A673 (cell line): ENCODE data around the gene TMEM163. TPM values are rescaled to one million over a fixed set of nuclear protein-coding genes. Genes with fewer than 3 reads are reported as not detected.

Experiments
- BruUV-seq: library from RNA; stranded (reverse); fragments of 400-500 nt; replicated peaks from 2 replicates; lab custom pipeline; 2021; lab: Mats Ljungman, UMichigan
- CTCF ChIA-PET: fragments of 300-600 bp; sonication (Branson Sonifier 250); formaldehyde crosslinking; loops from one replicate; lab custom pipeline; 2022; ENCODE audit warnings: antibody characterized with exemption; lab: Charles Lee
- POLR2A ChIA-PET: fragments of 300-600 bp; sonication (Branson Sonifier 250); formaldehyde crosslinking; loops from one replicate; lab custom pipeline; 2022; ENCODE audit warnings: antibody characterized with exemption; ENCODE audit not compliant: low non-redundant PET; lab: Charles Lee
- DNase-seq: peaks from one replicate; pipeline ENCODE4 v3.0.0-alpha.2; 2015; ENCODE audit warnings: low spot score
- H3K27ac ChIP-seq: fragments of 200-600 bp; sonication (generic); 2 replicates; pipeline ENCODE4 v1.5.1; 2016; ENCODE audit warnings: mixed run types, low read depth, mild to moderate bottlenecking, mixed read lengths, antibody characterized with exemption, low read length; ENCODE audit not compliant: poor library complexity, severe bottlenecking
- H3K27me3 ChIP-seq: fragments of 200-600 bp; sonication (generic); replicated peaks from 2 replicates; pipeline ENCODE4 v1.6.1; 2017; ENCODE audit warnings: mixed run types, low read depth, mild to moderate bottlenecking, mixed read lengths, antibody characterized with exemption, low read length; ENCODE audit not compliant: insufficient read depth, poor library complexity
- H3K36me3 ChIP-seq: fragments of 200-600 bp; sonication (generic); 2 replicates; pipeline ENCODE4 v1.6.1; 2016; ENCODE audit warnings: mixed run types, mild to moderate bottlenecking, mixed read lengths, antibody characterized with exemption, low read length; ENCODE audit not compliant: insufficient read depth, poor library complexity, severe bottlenecking
- H3K4me1 ChIP-seq: fragments of 200-600 bp; sonication (generic); 2 replicates; pipeline ENCODE4 v1.6.1; 2017; ENCODE audit warnings: mixed run types, mild to moderate bottlenecking, mixed read lengths, antibody characterized with exemption, low read length; ENCODE audit not compliant: insufficient read depth, poor library complexity, severe bottlenecking
- H3K4me3 ChIP-seq: fragments of 200-600 bp; sonication (generic); 2 replicates; pipeline ENCODE4 v1.5.1; 2016; ENCODE audit warnings: low read depth, mixed run types, mild to moderate bottlenecking, mixed read lengths, low read length; ENCODE audit not compliant: poor library complexity, severe bottlenecking
- H3K9me3 ChIP-seq: fragments of 200-600 bp; sonication (generic); 2 replicates; pipeline ENCODE4 v1.6.1; 2016; ENCODE audit warnings: mixed run types, low read depth, mild to moderate bottlenecking, mixed read lengths, antibody characterized with exemption, low read length; ENCODE audit not compliant: poor library complexity, severe bottlenecking
- EZH2 ChIP-seq: fragments of 200-600 bp; sonication (generic); IDR thresholded peaks from 2 replicates; pipeline ENCODE4 v1.6.1; 2017; ENCODE audit warnings: borderline replicate concordance, low read depth, mild to moderate bottlenecking, mixed read lengths, antibody characterized with exemption, low read length; ENCODE audit not compliant: poor library complexity, severe bottlenecking
- intact Hi-C: fragments of 100-400 bp; cut with micrococcal nuclease; formaldehyde crosslinking; loops from one replicate; pipeline ENCODE4 v1.10.0; 2022; ENCODE audit not compliant: unreplicated experiment
- total RNA-seq: library from RNA; stranded (reverse); gene quantifications from 2 replicates; pipeline ENCODE4 v1.2.3, GENCODE V29; 2021
- TF ChIP-seq, protein P1 (sequence below): fragments of 300-800, 200-600 bp; sonication (generic); conservative IDR thresholded peaks from 2 replicates; pipeline ENCODE4 v1.5.1; 2017; ENCODE audit warnings: low read depth, mild to moderate bottlenecking, antibody characterized with exemption, low read length, moderate library complexity, mixed read lengths

TMEM163 gene
- total RNA-seq, 1 experiment from 2014 or later, result not detected

DNA sequence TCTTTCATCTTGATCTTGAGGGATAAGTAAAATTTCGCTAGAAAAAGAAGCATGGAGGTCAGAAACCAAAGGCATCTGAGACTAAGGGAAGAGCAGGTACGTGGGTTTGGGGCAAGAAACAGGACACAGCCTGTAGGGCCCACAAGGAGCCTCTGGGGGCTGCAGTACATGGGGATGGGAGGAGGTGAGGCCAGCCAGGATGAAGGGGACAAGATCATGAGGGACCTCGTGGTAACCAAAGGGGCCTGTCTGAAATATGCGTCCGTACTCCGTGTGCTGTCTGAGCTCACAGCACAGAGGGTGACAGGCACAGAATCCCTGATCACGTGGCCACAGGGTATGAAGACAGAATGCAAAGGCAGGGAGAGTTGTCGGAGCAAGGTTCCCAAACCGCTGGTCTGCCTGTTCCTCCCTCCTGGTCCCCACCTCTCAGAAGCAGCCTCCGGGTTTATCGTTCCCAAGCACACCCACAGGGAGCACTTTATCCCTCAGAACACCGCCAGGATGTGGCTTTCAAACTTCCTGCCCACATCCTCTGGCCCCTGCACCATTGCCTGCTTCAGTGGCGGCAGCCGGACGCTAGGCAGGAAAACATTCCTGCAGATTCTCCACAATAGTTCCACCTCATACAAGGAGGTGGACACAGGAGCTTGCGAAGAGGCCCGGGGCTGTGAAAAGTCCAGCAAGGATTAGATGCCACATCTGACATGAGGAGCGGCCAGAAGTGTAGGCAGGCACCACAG is 12.0 kb downstream of the TMEM163 start:
- Histone ChIP-seq H3K4me3 (no peak overlapping the region), H3K36me3 (no peaks in the 10 kb centered on the region), H3K9me3 (no peaks in the 10 kb centered on the region), H3K27ac (no peak overlapping the region), H3K27me3 (peaks cover 57% of the 10 kb centered on the region), H3K4me1 (no peaks in the 10 kb centered on the region)
- intact Hi-C loops, result no loop called here
- POLR2A ChIA-PET, result no interaction called here
- no TSS peak for BruUV-seq
- TF ChIP-seq, protein P1, sequence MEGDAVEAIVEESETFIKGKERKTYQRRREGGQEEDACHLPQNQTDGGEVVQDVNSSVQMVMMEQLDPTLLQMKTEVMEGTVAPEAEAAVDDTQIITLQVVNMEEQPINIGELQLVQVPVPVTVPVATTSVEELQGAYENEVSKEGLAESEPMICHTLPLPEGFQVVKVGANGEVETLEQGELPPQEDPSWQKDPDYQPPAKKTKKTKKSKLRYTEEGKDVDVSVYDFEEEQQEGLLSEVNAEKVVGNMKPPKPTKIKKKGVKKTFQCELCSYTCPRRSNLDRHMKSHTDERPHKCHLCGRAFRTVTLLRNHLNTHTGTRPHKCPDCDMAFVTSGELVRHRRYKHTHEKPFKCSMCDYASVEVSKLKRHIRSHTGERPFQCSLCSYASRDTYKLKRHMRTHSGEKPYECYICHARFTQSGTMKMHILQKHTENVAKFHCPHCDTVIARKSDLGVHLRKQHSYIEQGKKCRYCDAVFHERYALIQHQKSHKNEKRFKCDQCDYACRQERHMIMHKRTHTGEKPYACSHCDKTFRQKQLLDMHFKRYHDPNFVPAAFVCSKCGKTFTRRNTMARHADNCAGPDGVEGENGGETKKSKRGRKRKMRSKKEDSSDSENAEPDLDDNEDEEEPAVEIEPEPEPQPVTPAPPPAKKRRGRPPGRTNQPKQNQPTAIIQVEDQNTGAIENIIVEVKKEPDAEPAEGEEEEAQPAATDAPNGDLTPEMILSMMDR, result no peak
- TF ChIP-seq EZH2, result no peak
- CTCF ChIA-PET, result no interaction called here
- DNase-seq, result no peak

DNA sequence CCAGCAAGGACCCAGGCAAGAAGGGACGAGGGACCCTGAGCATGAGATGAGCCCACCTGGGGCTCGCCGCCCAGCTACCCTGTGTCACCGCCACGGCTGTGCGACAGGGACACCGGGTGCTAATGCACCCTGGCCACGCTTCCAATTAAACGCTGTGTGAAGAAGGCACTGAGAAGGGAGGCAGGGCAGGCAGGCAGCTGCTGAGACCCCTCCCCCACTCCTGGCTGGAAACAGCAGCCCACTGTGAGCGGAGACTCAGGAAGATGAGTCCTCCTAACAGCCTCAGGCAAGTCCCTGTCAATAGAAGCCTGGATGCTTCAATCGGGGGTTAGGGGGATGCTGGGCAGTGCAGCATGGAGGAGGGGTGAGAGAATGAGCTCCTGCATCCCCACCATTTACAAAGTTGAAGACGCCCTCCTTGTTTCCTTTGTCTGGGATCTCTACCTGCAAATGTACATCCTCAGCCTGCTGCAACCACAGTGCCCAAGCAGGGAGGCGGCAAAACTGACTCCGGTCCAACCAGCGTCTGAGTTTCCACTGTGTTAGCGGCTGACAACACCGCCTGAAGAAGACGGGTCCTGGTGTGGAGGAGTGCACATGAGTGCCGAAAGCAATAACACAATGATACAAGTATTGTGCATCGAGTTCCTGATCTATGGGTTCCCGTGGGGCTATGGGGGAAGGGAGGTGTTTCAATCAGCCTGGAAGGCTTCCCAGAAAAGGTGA is 12.8 kb downstream of the TMEM163 start:
- TF ChIP-seq, protein P1, result no peak
- no peak for TF ChIP-seq EZH2
- POLR2A ChIA-PET, result no interaction called here
- Histone ChIP-seq H3K27ac (no peak overlapping the region), H3K4me3 (no peak overlapping the region), H3K9me3 (no peaks in the 10 kb centered on the region), H3K4me1 (no peaks in the 10 kb centered on the region), H3K36me3 (no peaks in the 10 kb centered on the region), H3K27me3 (peaks cover 53% of the 10 kb centered on the region)
- DNase-seq, result no peak
- CTCF ChIA-PET, result no interaction called here
- intact Hi-C loops, result no loop called here
- BruUV-seq, result no TSS peak

DNA sequence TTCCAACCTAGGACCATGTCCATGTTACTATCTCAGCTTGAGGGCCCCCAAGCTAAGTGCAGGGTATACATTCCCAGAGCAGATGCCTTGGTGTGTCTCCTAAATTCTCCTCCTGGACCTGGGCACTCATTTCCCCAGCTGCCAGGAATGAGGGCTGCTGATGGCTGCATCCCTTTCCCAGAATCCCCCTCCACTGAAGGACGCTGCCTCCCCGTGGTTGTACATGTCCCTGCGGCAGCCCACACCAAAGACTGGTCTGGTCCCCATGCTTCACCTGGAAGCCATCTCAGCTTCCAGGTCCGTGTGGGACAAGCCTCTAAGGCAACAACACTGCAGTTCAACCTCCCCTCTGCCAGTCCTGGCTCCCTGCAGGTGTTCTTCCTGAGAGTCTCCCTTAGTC is 14.6 kb downstream of the TMEM163 start:
- ChIA-PET POLR2A (no interaction called here), CTCF (no interaction called here)
- Histone ChIP-seq H3K27ac (no peak overlapping the region), H3K4me3 (no peak overlapping the region), H3K27me3 (peaks cover 39% of the 10 kb centered on the region), H3K4me1 (no peaks in the 10 kb centered on the region), H3K9me3 (no peaks in the 10 kb centered on the region), H3K36me3 (no peaks in the 10 kb centered on the region)
- no peak for DNase-seq
- intact Hi-C loops, result no loop called here
- no TSS peak for BruUV-seq
- no peak for TF ChIP-seq EZH2
- TF ChIP-seq, protein P1, result no peak
